ENCODE data around the gene CD5L.

- TF ChIP-seq EZH2 (IDR thresholded peaks at IDR 0.05; ENCODE audit: borderline replicate concordance, insufficient read depth, low read depth, low read length, poor library complexity, severe bottlenecking) (no peak), CTCF (IDR thresholded peaks at IDR 0.05) (no peak)
Measured at GRCh38 chr1:157838966-157839365, 2.6 kb downstream of the CD5L start.

Measured in B cell (primary cell).